MM.1S (cell line): Measurements from ENCODE around the gene ZIC5.

Source experiments
- EZH2 ChIP-seq: fragments of 300-600 bp; sonication (generic); optimal IDR thresholded peaks from 2 replicates; pipeline ENCODE3; 2017; ENCODE audit warnings: low read depth, mild to moderate bottlenecking, antibody characterized with exemption, low read length, mixed read lengths
- EZH2phosphoT487 ChIP-seq: fragments of 300-600 bp; sonication (generic); IDR thresholded peaks from 2 replicates; pipeline ENCODE4 v1.6.1; 2018; ENCODE audit warnings: antibody characterized with exemption, low read length
- TF ChIP-seq, protein P1 (sequence below): fragments of 300-600 bp; sonication (generic); IDR thresholded peaks from 2 replicates; pipeline ENCODE4 v1.5.1; 2016; ENCODE audit warnings: antibody characterized with exemption, low read length, mixed read lengths

DNA sequence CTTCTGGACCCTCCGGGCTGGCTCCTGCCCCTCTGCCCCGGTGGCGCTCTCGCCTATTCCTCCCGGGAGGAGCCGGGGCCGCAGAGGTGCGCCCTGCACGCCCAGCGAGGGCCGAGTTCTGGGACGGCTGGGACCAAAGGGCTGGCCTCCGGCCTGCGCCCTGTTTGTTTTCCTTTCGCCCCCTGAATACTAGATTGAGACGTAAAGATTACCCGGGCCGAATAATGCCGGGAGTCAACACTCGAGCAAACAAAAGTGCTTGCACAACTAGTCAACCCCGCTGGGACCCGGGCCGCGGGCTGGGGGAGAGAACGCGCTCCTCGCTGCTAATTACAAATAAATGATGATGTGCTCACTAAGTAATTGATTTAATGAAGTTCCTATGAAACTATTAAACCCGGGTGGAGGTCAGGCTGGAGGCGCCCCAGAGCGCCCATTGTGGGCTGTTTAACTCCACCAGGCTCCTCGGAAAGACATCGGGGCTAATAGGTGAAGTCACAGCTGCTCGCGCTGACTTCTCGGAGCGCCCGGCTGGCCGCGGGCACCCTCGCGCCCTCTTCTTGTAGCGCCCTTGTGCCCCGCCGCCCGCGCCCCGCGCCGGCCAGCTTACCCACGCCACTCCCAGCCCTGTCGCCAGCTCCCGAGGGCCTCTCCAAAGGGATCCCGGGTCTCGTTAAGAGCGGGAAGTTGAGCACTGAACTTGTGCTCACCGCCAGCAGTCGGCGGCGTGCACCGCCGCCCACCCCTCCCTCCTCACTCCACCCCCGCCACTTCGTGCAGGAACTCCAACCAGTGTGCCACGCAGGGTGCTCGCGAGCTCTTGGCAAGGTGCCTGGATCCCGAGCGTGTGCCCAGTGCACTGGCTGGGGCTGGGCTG, 14.9 kb downstream of the ZIC5 start:
- TF ChIP-seq, protein P1, sequence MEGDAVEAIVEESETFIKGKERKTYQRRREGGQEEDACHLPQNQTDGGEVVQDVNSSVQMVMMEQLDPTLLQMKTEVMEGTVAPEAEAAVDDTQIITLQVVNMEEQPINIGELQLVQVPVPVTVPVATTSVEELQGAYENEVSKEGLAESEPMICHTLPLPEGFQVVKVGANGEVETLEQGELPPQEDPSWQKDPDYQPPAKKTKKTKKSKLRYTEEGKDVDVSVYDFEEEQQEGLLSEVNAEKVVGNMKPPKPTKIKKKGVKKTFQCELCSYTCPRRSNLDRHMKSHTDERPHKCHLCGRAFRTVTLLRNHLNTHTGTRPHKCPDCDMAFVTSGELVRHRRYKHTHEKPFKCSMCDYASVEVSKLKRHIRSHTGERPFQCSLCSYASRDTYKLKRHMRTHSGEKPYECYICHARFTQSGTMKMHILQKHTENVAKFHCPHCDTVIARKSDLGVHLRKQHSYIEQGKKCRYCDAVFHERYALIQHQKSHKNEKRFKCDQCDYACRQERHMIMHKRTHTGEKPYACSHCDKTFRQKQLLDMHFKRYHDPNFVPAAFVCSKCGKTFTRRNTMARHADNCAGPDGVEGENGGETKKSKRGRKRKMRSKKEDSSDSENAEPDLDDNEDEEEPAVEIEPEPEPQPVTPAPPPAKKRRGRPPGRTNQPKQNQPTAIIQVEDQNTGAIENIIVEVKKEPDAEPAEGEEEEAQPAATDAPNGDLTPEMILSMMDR = no peak
- no peak for TF ChIP-seq EZH2
- TF ChIP-seq EZH2phosphoT487 = no peak
